ENCODE measurements around the gene CTSL.
A peak's percentile ranks its signal among the peaks of the same experiment; 100 is the strongest.

The CTSL gene

GRCh38 chr9:87725900-87726709 lies at the start of gene CTSL:
CTSL (plus strand) TSS chr9:87726119; CDS start chr9:87727604, 1,485 bp downstream.
- DNase-seq: peak; percentile 91

DNA sequence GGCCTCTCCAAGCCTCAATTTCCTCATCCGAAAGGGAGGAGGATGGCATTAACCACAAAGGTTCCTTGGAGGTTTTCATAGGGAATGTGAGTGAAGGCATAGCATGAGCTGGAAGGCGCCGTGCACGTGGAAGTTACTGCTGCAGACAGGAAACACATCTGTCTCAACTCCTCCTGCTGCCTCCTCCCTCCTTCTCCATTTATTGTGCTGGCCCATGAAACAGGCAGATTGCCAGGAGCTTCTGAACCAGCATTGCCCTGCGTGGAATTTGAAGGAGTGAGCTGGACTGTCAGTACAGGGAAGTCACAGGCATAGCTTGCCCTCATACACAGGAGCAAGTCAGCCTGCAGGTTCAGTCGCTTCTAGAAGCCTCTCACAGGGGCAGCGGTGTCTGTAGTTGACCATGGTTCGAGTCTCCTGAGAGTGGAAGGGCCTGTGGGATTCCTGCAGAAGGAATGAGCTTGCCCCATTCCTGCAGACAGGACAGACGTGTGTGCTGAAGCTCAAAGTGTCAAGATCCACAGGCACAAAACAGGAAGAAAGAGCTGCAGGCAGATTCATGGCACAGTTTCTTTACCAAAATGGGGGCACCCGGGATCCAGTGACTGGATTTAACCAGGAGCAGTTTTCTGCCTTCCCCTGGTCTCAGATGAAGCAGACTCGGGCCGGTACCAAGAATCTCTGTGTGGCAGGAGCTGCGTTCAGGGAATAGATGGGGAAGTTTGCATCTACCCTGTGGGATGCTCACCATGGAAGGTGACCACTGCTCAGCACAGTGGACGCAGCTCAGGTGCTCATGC lies 48.7 kb upstream of the CTSL start:
- no peak for DNase-seq

DNA sequence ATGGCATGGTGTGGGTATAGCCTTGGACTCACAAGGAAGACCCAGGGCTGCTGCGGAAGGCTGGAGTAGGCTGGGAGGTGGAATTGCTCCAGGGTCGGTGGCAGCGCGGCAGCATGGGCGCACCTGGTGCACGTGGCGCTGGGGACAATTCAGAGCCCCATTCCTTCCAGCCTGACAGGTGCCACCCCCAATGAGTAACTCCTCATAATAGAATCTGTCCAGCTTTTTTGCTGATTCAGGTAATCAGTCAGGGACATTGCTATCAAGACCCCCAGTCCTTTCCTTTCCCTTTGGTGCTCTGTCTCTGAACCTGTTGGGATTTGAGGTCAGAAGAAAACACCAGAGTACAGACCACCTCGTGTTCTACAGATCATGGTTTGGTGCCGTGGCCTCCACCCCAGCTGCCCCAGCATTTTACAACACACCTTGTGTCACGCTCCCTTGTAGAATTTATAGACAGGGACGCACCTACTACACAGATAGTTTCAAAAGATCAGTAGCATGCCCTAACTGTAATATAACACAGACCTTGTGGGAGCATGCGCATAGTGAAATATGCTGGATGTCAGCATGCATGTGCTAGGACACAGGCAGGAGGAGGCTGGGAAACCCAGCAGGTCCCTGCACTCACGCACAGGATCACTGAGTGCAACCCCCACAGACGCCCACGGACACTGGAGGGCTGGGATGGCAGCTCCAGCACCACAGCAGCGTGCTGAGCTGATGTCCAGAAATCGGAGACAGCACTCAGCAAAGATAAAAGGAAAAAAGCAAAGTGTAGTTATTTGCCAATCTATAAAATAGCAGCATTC lies 47.9 kb upstream of the CTSL start:
- no peak for DNase-seq

DNA sequence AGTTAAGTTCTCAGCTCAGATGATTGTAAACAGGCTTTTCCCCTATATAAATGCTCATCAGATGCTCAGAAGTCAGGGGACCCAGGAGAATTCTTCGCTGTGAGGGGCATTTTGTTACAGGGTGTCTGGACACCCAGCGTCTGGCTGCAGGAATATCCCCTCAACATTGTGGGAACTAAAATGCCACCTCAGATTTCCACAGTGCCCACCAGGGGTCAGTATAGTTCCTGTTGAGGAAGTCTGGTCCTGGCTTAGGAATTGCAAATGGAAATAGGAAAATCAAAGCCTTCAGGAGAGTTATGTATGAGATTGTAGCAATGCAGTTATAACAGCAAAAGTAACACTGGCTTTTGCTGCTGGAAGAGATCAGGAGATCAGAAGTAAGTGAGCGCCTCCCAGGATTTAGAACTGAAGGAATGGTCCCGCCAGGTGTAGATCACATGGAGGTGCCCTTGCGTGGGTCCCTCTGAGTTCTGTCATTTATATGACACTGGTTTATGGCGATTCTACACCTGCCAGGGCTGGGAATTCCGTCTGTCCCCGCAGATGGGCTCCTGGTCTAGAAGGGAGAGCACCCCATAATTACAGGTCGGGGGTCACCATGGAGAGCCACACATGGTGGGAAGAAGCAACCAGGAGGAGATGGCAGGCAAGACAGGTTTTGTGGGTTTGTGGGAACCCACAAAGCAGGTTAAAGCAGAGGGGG lies 47.1 kb upstream of the CTSL start:
- peak; percentile 77 for DNase-seq

DNA sequence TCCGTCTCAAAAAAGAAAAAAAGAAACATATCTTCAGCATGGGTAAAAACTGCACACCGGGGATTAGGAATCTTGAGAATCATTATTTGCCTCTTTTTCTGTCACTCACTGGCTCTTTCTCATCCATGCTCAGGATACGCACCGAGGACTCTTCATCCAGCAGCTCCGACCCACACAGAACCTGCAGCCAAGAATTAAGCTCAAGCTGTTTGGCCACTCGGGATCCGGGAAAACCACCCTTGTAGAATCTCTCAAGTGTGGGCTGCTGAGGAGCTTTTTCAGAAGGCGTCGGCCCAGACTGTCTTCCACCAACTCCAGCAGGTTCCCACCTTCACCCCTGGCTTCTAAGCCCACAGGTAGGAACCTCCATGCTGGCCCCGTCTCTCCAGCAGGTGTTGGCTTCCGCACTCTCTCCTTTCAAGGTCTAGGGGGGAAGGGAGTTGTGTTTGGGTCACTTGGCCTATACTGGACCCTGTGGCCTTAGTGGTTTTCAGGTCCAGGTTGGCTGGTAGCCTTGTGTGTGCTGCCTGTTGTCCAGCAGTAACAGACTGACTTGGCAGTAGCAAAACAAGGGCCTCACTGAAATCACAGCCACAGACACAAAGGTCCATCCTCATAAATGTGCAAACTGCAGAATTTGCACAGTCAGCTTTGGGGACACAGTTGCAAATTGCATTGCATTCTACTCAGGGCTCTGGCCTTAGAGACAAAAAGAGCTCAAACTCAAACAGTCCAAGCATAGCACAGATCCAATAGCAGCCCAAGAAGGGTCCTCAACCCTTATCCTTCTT lies 44.5 kb upstream of the CTSL start:
- no peak for DNase-seq

DNA sequence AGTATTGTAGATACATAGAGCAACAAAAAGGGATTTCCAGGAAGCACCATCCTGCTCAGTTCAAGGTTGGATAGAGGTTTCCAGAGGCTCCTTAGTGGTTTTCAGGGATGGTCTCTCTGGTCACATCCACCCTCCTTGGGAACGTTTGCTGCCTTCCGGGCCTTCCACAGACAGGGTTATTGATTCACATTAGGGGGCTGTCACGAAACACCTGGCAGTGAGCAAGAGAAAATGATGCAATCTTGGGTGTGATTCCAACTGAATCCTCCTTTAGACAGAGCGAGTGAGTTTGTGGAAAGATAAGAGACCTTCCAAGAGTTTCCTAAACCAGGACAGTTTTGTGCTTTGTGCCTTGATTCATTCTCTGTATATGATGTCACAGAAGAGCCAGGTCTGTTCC lies 43.8 kb upstream of the CTSL start:
- DNase-seq: no peak

DNA sequence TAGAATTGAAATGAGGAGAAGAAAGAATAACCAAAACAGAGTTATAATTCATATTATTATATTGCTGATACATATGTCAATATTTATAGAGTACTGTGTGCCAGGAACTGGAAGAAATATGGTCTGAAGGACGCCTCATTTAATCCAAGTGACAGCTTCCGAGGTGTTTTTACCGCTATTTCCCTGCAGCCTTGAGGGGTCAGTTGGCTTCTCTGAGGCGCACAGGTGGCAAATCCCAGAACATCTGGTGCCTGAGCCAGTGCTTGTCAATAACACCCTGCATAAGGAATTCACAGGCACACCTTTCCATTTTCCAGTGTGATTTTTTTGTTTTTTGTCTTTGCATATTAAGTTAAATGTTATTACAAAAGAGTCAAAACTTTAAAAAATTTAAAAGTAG lies 43.3 kb upstream of the CTSL start:
- no peak for DNase-seq

DNA sequence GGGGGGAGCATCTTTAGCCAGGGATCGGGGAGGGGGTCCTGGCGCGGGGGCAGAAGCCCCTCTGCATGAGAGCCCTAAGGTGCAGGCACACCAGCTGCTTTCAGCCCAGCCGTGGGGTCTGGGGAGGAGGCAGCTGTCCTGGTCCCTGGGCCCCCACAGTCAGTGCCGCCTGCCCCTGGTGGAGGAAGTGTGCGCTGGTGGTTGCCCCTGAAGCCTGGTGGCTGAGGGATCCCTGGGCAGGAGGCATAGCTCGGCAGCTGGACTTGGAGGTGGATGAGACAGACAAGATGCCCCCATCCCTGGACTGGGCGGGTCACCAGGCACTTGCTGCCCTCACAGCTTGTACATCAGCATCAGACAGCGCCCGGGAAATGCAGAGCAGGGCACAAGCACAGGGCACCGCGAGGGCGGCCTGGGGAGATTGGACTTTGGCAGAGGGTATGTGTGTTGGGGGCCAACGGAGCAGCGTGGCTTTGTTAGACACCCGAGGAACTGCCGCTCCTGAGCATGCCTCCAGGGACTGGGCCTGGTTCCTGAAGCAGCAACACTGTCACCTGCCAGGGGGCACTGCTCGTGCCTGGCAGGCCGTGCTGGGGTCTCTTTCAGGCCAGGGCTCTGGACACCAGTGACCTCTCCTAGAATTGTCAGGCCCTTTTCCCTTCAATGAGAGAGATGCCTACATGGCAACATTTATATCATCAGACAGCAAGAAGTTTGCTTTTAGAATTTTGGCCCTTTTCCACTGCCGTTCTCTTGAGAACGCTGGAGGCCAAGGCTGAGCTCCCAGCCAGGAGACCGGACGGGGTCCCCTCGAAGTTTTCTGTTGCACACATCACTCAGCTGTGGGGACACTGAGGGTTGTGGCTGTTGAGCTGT lies 41.9 kb upstream of the CTSL start:
- no peak for DNase-seq

DNA sequence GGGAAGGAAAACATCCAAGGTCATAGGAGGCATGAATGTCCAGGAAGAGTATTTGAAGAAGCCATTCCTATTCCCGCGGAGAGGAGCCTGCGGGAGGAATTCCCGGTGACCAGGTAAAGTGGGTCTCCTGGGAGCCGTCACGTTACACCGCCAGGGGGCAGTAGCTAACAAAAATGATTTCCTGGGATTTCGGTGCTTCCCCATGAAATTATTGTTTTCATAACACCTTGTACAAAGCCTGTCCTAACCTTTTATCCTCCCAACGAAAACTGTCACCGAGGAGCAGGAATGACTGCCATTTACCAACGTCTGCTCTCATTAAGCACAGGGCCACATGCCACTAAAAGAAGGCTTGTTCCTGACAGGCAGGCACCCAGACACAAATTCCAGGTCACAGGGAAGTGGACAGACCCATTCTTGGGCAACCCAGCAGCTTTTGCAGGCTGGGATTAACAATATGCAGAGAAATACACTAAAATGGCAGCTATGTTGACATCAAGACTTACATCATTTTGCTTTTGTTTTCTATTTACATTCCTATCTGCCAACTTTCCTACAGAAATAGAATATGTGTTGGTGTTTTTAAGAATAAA lies 41.2 kb upstream of the CTSL start:
- no peak for DNase-seq

GRCh38 chr9:87685441-87685840 lies 40.5 kb upstream of the CTSL start:
- DNase-seq: no peak

- DNase-seq: no peak
Measured at GRCh38 chr9:87685871-87686519, 39.9 kb upstream of the CTSL start.

DNA sequence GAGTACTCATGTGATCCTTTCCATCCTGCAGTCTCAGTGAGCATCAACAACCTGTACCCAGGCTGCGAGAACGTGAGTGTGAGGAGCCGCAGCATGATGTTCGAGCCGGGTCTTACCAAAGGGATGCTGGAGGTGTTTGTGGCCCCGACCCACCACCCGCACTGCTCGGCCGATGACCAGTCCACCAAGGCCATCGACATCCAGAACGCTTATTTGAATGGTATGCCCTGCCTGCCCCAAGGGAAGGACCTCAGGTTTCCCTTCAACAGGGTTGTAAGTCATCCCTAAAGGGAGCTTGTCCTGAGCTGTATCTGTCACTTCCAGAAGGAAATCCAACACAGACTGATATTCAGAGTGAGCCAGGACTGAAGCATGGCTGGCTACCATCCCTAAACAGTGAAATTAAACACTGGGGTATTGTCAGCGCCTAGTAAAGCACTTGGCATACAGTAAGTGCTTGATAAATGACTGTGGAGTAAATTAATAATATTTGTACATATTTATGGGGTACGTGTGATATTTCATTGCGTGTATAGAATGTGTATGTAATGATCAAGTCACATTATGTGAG lies 39.3 kb upstream of the CTSL start:
- DNase-seq: no peak

DNA sequence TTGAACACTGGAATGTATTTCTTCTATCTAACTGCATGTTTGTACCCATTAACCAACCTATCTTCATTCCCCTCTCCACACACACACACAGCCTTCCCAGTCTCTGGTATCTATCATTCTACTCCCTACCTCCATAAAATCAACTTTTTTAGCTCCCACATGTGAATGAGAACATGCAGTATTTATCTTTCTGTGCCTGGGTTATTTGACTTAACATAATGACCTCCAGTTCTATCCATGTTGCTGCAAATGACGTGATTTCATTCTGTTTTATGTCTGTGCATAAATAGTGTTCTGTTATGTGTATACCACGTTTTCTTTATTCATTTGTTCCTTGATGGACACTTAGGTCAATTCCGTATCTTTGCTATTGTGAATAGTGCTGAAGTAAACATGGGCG lies 38.7 kb upstream of the CTSL start:
- no peak for DNase-seq

- no peak for DNase-seq
Measured at GRCh38 chr9:87694236-87694755, 31.6 kb upstream of the CTSL start.

GRCh38 chr9:87695523-87695922 lies 30.4 kb upstream of the CTSL start:
- no peak for DNase-seq

- no peak for DNase-seq
Measured at GRCh38 chr9:87696641-87697040, 29.3 kb upstream of the CTSL start.

DNA sequence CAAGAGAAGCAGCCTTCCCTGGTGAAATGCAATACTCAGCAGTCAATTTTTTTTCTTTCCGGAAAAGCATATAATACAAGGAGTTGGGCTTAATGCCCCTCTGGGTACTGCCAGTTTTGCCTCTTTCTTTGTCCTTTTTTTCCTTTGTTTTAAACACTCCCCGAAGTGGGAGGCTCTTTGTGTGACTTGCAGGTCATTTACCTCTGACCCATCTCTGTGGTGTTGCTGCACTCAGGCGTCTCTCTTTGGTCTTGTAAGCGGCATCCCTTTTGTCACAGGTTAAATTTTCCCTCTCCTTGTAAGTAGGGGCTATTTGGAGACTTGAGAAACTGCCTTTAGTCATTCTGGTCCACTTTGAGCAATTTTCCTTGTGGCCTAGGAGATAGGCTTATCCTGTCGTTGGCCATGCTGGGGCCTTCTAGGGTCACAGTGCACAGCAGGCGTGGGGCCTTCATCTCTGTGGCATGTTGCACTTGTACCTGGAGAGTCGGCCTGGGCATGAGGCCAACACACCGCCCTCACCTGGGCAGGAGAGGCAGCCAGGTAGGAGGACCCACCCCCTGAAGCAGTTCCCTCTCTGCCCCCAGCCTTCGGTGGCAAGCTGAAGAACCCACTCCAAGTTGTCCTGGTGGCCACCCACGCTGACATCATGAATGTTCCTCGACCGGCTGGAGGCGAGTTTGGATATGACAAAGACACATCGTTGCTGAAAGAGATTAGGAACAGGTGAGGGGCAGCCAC lies 27.7 kb upstream of the CTSL start:
- DNase-seq: no peak

- no peak for DNase-seq
Measured at GRCh38 chr9:87699835-87700234, 26.1 kb upstream of the CTSL start.

- no peak for DNase-seq
Measured at GRCh38 chr9:87701491-87701890, 24.4 kb upstream of the CTSL start.
